GM18520 (cell line): Measurements from ENCODE around the gene KLHDC8A.
"Not testable (repeated sequence)": the region's sequence is repeated elsewhere in the genome, so short reads cannot be mapped to it uniquely, and the experiment has no call there.

Source experiments
- ATAC-seq: cut with Tn5 transposase; IDR thresholded peaks from one replicate; pipeline ENCODE4 v1.9.1; 2021; ENCODE audit not compliant: unreplicated experiment

KLHDC8A gene

DNA sequence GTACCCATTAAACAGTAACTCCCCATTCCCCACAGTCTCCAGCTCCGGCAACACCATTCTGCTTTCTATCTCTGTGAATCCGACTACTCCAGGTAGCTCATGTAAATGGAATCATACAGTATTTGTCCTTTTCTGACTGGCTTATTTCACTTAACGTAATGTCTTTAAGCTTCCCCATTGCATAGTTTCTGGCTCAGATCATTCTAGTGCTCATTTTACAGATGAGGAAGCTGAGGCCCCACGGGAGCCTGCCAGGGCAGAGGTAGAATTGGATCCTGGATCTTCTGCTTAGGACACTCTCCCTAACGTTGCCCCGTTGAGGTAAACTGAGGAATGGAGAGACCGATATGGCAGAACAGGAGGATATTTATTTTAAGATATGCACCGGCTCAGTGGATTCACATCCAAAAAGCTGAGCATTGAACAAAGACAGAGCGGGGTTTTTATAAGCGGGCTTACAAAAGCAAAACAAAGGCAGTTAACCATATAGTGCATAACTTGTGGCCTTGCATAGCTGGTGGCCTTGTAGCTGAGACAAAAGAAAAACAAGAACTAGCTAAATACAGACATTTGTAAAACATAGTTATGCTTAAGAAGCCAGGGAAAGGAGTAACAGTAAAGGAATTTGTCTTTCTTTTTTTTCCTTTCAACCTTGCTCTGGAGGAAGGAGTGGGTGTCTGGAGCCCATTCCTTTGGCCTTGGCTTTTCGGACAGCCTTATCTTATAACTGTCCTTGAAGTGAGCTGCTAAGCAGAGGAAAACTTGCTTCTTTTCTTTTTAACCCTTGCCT, 15.3 kb upstream of the KLHDC8A start:
- ATAC-seq = no peak

DNA sequence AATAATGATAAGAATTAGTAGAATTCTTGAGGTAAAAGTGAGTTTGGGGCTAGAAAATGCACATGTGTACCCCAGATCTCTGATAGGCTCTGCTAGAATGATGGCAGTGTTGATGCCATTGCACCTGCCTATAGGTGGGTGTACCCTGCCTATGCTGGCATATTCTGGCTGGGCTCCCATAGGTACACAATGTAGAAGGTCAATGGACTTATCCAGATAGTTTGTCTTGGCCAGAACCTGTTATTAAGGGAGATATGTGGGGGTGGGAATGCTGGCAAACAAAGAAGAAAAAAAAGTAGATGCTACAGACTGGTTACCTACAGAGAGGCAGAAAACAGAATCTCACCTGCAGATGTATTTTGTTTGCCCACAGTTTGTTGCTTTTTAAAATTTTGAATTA, 14.1 kb upstream of the KLHDC8A start:
- ATAC-seq = no peak

DNA sequence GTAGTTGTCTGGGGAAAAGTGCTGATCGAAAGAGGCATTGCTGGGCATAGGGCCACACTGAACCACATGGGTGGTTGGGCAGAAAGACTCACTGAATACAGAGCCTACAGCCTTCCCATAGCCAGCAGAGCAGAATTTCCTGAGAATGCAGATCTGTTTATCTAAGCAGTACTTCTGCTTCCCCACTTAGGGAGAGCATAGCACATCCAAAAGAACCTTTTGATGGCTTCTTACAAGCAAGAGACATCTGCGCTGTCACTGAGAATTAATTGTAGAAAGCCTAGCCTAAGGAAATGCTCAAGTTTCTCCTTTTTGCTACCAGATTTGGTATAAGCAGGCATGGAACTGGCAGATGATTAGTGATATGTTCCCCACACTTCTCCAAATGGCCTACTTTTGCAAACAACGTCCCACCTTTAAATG, 13.0 kb upstream of the KLHDC8A start:
- no peak for ATAC-seq

DNA sequence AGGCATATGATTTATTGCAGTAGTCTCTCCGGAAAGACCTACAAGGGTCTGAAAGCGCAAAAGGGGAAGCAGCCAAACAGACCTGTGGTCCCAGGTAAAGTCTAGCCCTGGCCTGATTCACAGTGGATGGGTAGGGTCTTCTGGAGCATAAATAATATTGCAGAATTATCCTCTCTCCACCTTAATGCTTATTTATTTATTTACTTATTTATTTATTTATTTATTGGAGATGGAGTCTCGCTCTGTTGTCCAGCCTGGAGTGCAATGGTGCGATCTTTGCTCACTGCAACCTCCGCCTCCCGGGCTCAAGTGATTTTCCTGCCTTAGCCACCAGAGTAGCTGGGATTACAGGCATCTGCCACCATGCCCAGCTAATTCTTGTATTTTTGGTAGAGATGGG, 11.8 kb upstream of the KLHDC8A start:
- no peak for ATAC-seq

DNA sequence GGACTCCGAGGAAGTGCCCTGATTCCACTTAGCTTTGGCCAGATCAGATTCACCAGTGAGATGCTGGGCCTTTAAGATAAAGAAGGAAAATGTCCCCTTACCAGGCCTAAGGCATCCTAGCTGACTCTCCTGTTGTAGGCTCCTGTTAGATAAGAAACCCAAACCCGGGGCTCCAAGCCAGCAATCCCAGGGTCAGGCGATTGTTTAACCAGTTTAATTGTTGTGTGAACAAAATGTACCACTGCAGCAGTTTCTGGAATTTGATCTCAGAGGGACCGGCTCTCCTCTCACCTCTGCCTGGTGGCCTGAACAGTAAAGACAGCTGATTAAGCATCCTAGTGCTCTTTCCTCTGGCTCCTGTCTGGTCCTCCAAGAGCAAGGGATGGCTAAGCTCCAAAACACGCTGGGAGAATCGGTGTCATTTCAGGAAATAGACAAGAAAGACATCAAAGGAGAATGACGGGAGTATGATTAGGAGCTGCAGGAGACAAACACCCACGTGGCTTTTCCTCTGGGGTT, 9.3 kb upstream of the KLHDC8A start:
- ATAC-seq = no peak

DNA sequence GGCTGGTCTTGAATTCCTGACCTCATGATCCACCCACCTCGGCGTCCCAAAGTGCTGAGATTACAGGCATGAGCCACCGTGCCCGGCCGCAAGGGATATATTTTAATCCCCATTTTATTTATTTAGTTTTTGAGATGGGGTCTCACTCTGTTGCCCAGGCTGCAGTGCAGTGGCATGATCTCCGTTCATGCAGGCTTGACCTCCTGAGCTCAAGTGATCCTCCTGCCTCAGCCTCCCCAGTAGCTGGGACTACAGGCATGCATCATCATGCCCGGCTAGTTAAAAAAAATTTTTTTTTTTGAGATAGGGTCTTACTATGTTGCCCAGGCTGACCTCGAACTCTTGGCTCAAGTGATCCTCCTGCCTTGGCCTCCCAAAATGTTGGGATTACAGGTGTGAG, 8.4 kb upstream of the KLHDC8A start:
- not testable (repeated sequence) for ATAC-seq

DNA sequence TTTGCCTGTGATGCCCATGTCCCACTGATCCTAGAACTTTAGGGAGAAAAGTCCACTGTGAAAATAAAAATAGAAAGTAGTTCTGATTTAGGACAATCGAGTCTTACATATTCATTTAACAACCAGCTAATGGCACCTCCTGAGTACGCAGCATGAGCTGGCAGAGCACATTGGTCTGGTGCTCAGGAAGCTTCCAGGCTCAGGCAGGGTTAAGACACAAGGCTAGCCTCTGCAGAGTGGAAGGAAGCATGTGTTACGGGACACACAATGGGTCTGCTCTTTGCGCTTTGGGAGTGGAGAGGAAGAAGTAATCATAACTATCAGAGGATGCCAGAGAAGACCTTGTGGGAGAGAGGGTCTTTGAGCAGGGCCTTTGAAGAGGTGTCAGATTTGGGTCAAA, 4.2 kb upstream of the KLHDC8A start:
- no peak for ATAC-seq

DNA sequence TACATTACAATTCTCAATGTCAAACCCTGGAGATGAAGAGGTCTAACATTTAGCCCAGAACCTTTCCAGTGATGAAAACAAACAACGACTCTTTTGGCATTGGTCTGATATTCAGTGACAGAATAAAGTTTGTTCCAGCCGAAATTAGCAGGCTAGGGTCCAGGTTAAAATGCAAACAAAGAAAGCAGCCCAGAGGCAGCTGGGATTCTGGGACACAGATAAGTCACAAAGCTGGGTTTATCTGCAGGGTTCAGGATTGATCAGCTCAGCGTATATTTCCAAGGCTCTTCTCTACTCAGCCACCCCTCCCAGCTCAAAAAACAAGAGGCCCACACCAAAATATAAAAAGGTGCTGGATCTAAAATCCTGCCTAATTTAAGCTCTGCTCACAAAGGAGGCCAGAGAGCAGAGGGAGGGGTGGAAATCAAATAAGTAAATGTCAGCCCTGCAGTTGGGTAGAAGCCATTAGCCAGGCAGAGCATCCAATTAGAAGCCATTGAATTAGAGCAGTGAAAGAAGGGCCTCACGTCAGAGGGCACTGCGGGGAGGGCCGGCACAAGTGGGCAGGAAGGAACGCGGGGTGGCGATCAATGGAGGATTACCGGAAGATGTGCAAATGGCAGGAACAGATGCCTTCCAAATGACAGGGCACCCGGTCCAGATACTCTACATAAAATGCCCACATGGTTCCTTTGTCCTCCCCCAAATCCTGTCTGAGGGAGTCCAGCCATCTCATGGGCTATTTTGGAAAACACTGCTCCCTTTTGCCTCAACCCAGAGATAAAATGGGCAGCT, 3.2 kb upstream of the KLHDC8A start:
- no peak for ATAC-seq

DNA sequence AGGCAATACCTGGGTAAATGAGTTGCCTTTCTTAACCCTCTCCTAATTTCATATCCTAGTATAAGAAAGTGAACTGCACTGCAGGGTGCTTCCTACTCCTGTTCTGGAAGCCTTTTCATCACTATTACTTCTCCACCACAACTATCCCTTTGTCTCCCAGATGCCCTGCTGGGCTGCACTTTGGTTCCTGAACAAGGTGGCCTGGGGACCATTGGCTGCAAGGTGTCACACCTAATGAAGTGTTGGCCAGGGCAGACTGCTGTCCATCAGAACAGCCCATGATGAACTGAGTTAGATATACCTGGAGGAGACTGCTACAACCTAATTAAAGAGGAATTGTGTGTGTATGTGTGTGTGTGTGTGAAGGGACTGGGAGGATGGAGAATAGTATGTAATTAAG, 1.9 kb upstream of the KLHDC8A start:
- ATAC-seq = no peak

DNA sequence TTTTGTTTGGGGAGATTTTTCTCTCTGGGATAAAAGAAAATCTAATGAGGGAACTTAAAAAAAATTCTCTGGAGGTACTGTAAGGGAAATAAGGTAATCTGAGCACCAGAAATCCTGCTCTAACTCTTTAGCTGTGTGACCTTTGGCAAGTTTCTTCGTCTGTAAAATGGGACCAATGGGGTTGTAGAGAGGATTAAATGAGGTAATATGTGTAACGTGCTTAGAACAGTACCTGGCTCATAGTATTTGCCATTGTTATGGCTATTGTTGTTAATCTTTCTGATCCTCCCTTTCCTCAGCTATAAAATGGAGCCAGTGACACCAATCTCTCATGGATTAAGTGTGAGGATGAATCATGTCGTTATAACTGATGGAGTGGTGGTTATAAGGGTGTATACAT, 845 bp upstream of the KLHDC8A start:
- ATAC-seq = no peak

DNA sequence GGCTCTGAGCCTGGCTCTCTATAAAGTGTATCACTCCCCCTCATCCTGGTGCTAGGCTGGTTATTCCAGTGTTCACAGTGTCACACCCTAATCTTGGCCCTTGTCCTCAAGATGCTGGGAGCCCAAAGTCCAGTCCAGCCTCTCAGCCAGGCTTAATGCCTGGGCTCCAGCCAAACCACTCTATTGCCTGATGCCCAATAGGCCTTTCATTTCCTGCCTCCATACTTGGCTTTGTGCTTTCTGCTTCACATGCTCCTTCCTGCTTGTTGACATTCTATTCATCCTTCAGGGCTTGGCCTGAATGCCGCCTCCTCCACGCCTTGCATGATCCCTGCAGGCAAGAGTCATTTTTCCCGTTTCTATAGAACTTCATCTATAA, 1.7 kb downstream of the KLHDC8A start:
- ATAC-seq = no peak

DNA sequence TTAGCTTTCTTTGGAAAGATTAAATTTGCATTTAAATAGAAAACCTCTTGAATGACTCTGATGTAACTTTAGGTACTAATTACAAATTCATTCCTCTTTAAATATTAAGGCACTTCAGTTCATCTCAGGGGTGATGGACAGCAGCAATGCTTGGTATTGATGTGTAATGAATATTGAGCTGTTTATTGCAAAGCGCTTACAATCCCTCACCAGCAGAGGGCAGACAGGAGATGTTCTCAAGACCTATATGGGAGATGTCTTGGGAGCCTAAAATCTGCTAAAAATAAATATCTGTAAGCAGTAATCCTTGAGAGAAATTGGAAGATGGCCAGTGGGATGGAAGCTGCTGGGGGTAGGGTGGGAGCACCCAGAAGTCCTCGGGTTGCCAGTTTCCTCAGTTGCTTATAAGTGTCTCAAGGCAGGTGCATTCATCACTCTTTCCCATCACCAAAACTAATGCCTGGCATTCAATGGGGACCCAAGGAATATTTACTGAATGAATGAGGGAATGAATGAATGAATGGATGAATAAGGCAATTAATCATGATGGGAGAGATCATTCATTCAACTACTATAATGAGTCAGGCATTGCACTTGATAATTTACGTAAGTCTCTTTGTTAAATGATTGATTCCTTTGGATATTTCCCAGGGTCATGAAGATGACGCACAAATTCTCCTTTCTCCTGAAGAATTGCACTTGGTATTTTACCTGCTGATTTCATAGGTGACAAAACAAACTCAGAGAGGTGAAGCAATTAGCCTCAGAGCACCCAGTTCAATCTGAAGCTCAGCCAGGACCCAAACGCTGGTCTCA, 2.3 kb downstream of the KLHDC8A start:
- ATAC-seq = no peak

DNA sequence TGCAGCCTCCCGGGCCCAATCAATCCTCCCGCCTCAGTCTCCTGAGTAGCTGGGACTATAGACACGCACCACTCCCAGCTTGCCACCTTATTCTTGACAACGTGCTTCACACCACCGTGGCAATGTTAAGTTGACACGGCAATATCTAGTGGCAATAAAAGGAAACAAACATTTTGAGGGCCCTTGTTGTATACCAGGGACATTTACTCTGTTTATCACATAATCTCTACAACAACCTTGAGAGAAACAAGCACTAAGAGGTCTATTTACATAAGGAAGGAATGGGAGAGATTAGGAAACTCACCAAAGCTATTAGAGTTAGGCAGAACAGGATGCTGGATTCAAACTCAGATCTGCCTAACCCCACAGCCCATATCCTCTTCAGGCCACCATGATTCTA, 3.1 kb downstream of the KLHDC8A start:
- no peak for ATAC-seq

DNA sequence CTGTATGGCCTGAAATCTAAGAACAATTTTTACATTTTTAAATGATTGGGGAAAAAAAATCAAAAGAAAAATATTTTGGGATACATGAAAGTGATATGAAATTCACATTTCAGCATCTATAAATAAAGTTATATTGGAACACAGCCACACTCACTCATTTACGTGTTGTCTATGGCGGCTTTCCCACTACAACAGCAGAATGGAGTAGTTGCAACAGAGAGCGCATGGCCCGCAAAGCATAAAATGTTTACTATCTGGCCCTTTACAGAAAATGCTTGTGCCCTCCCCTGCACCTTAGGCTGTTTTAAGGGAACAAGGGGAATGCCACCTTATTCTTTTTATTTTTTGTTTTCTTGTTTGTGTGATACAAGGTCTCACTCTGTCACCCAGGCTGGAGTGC, 3.5 kb downstream of the KLHDC8A start:
- ATAC-seq = no peak

DNA sequence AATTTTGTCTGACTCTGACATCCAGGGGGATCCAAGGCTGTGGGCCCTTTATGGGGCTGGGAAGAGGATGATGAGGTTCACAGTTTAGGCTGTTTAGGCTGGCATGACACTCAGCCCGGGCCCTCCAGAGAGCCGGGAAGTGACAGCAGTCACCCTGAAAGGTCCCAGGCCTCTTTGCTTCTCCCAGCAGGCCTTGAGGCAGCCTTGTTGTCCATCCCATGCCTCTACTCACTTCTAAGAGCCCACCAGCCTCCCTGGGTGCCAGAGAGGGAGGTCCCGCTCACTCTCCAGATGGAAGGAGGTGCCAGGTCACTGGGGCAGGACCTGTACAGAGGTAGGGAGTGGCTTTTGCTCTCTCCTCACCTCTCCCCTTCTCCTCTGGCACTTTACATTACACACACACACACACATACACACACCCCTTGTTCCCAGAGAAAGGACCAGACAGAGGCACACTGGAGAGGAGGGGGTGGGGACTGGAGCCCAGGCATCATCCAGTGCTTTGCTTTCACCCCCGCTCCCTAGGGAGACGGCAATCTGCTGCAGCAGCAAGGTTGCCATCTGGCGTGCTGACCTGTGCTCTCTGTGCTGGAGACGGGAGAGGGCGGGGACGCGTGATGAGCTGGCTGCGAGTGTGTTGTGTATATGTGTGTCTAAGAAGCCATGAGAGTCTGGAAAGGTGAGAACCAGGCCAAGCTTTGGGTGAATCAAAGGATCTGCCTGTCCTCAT, 4.6 kb downstream of the KLHDC8A start:
- ATAC-seq = no peak

DNA sequence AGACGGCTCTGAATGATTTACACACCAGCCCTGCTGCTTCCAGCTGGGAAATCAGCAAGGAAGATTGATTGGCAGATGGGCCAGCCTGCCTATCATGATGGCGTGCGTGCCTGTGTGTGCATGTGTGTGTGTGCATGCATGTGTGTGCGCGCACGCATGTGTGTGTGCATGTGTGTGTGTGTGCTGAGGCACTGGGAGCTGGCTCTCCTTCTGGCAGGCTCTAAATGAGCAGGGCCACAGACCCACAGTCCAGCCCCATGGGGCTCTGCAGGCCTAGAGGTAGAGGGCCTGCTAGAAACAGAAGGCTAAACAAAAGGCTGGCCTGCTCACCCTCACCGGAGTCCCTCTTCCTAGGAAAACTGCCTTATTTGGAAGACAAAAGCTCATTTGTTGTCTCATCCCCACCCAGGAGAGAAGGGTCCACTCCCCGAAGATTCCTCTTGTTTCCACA, 6.0 kb downstream of the KLHDC8A start:
- ATAC-seq = no peak

DNA sequence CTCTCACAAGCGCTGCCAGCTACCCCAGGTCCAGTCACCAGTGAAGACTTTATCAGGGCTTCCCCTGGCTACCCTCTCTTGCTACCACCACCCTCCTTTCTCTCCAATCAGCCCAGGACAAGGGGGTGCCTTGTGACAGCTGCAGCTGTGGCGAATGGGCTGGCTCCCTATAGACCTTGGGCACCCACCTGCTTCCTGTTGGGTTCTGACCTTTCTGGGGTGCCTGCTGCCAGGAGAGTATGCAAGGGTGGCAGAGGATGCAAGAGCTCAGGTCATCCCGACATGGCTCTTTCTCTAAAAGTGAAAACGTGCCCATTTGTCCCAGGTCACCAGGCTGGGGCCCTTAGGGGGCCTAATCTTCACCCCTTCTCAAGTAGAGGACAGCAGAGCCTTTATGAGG, 6.6 kb downstream of the KLHDC8A start:
- no peak for ATAC-seq

DNA sequence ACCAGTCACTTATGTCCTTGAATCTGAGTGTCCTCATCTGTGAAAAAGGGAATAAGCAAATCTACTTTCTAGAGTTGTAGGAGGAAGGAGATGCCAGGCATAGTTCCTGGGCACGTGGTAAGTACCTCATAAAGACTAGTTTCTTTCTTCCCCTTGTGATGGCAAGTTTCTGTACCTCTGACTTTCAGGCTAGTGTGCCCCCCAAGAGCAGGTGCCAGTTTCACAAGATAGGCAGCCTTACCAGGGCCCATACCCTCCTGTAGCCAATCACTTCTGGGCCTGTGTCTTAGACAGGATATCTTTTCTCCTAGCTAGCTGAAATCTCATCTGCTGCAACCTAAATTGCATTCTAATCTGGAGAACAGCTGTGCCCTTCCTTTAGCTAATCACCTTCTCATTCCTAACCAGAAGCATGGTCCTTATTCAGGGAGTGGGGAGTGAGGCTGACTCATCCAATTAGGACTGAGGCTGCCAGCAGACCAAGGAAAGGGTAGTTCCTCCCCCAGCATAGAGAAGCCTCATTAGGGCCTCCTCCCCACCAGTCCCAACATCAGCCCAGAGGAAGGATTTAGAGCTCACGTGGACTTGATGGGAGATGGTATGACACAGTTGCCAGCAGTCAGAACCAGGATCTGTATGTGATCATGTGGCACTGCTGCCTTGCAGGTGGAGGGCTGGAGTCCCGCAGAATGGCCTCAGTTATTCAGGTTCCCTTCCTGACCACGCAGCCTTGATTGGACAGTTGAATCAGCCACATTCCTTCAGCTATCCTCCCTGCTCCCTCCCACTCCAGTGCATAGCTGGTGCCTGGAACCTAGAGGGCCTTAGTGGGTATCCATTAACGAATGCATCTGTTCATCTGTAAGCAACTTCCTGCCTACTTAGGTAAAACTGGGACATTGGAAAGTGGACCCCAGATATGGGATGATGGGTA, 7.9 kb downstream of the KLHDC8A start:
- ATAC-seq = no peak

DNA sequence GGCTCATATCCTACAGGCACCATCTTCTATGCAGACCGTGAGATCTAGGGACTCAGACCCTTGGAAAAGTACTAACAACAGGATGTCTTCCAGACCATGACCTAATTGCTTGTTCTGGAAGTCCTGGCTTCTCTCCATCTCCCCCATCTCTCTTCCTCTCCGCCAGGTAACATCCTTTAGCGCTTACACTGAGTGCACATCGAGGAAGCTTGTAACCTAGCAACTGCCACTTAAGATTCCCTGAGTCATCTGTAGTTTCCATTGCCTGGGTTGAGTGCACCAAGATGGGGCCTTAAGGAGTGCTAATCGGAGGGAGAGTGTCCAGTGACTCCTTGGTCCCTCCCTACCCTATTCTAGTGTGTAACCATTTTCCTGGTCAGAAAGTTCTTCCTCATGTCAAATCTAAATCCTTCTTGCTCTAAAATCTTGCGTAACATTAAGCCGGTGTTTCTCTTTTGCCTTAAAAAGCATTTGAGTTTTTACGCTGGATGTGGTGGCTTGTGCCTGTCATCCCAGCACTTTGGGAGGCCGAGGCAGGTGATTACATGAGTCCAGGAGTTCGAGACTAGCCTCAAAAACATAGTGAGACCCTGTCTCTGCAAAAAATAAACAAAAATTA, 9.7 kb downstream of the KLHDC8A start:
- ATAC-seq = no peak
